GM12878 (cell line): ENCODE results near the gene ELAVL3. TPM values are rescaled to one million over a fixed set of nuclear protein-coding genes. Genes with fewer than 3 reads are reported as not detected.
A peak's percentile ranks its signal among the peaks of the same experiment; 100 is the strongest.

Experiments
- ATAC-seq: fragments of 200-7000 bp; cut with Tn5 transposase; 3 replicates; pipeline ENCODE4 v1.9.1; 2020; ENCODE audit warnings: mild to moderate bottlenecking, moderate library complexity
- BruUV-seq: library from RNA; stranded (reverse); fragments of 400-500 nt; replicated peaks from 2 replicates; lab custom pipeline; 2021; lab: Mats Ljungman, UMichigan
- CTCF ChIA-PET: fragments of 300-600 bp; sonication (Branson Sonifier 250); formaldehyde crosslinking; extraction: SDS; loops from one replicate; lab custom pipeline; 2021; ENCODE audit warnings: inconsistent platforms; lab: Yijun Ruan, JAX
- POLR2A ChIA-PET: fragments of 350-600 bp; formaldehyde crosslinking; extraction: SDS; loops from one replicate; lab custom pipeline; 2021; ENCODE audit warnings: inconsistent platforms; lab: Charles Lee
- RAD21 ChIA-PET: fragments of 300-600 bp; sonication (Branson Sonifier 250); formaldehyde crosslinking; loops from one replicate; lab custom pipeline; 2023; ENCODE audit warnings: antibody characterized with exemption; ENCODE audit not compliant: unreplicated experiment; lab: Charles Lee
- SMC1A ChIA-PET: fragments of 300-600 bp; sonication (Branson Sonifier 250); formaldehyde crosslinking; loops from one replicate; lab custom pipeline; 2023; ENCODE audit not compliant: unreplicated experiment, uncharacterized antibody; lab: Charles Lee
- DNase-seq: peaks from one replicate; pipeline ENCODE4 v3.0.0-alpha.2; 2011; ENCODE audit warnings: low read depth, low spot score
- FAIRE-seq: peaks from 3 replicates; lab custom pipeline; 2011; peaks lifted over from hg19 to GRCh38; lab: Jason Lieb, UNC
- H2AFZ ChIP-seq: 2 replicates; pipeline ENCODE4 v1.6.0; 2011; ENCODE audit warnings: low read depth, low read length, control low read depth; ENCODE audit not compliant: control insufficient read depth
- H3K27ac ChIP-seq: 2 replicates; pipeline ENCODE4 v1.5.1; 2011; ENCODE audit warnings: control low read depth; ENCODE audit not compliant: control insufficient read depth, insufficient read depth
- H3K27me3 ChIP-seq, 2 experiments: replicated peaks in 1 of 2; 2 replicates each; pipeline versions ENCODE4 v1.6.0 to v1.6.1; 2011; ENCODE audit warnings: low read length in 1 of 2; ENCODE audit not compliant: control insufficient read depth in 2 of 2, insufficient read depth in 2 of 2
- H3K36me3 ChIP-seq, 2 experiments: 2 replicates each; pipeline ENCODE4 v1.5.1; 2011; ENCODE audit warnings: low read length in 1 of 2; ENCODE audit not compliant: control insufficient read depth in 2 of 2, insufficient read depth in 2 of 2
- H3K4me1 ChIP-seq: 2 replicates; pipeline ENCODE4 v1.6.1; 2011; ENCODE audit warnings: mild to moderate bottlenecking, low read length, moderate library complexity, mixed read lengths; ENCODE audit not compliant: control insufficient read depth, insufficient read depth
- H3K4me2 ChIP-seq: 2 replicates; pipeline ENCODE4 v1.6.0; 2011; ENCODE audit warnings: control low read depth; ENCODE audit not compliant: control insufficient read depth, insufficient read depth
- H3K4me3 ChIP-seq: fragments of 200-600 bp; sonication (generic); 2 replicates; pipeline ENCODE4 v1.5.1; 2016
- H3K79me2 ChIP-seq: 2 replicates; pipeline ENCODE4 v1.6.0; 2011; ENCODE audit warnings: low read length; ENCODE audit not compliant: control insufficient read depth, insufficient read depth
- H3K9ac ChIP-seq: 2 replicates; pipeline ENCODE4 v1.8.0; 2011; ENCODE audit warnings: low read length, control low read depth, mixed read lengths; ENCODE audit not compliant: control insufficient read depth, insufficient read depth
- H3K9me3 ChIP-seq: replicated peaks from 3 replicates; pipeline ENCODE4 v1.5.1; 2011; ENCODE audit warnings: mild to moderate bottlenecking, low read length; ENCODE audit not compliant: control insufficient read depth, insufficient read depth
- H4K20me1 ChIP-seq: 2 replicates; pipeline ENCODE4 v1.6.0; 2011; ENCODE audit not compliant: control insufficient read depth, insufficient read depth
- CREM ChIP-seq: IDR thresholded peaks from 2 replicates; pipeline ENCODE4 v1.6.1; 2014; ENCODE audit warnings: antibody characterized with exemption, low read depth
- NFYB ChIP-seq: IDR thresholded peaks from 2 replicates; pipeline ENCODE4 v1.6.1; 2011; ENCODE audit warnings: low read depth, mild to moderate bottlenecking, low read length, improper control_type of control experiment, moderate library complexity; ENCODE audit not compliant: insufficient read depth
- ZNF384 ChIP-seq: IDR thresholded peaks from 2 replicates; pipeline ENCODE4 v1.6.1; 2012; ENCODE audit warnings: low read depth, mild to moderate bottlenecking, low read length, improper control_type of control experiment, borderline replicate concordance
- WGBS: methylation state at CpG from one replicate; pipeline ENCODE4 v1.1.6; 2016; ENCODE audit warnings: low lambda C conversion rate; ENCODE audit not compliant: insufficient replicate concordance, insufficient coverage; ENCODE audit errors: missing lambda C conversion rate; 5-methylcytosine and 5-hydroxymethylcytosine counted together
- in situ Hi-C: fragments of 300-500 bp; cut with MboI; formaldehyde crosslinking; loops from 9 replicates; pipeline ENCODE4 v1.14.3; 2018; ENCODE audit warnings: mixed read lengths
- intact Hi-C: fragments of 100-400 bp; cut with micrococcal nuclease; formaldehyde crosslinking; loops from one replicate; pipeline ENCODE4 v1.14.2; 2022; ENCODE audit not compliant: unreplicated experiment
- polyA plus RNA-seq, 11 experiments: library from polyadenylated mRNA; depleted of rRNA in 4 of 11; unstranded in 6 of 11; stranded (reverse) in 5 of 11; fragments of >200 nt; fragmentation: Nextera tagmentation in 4 of 11; fragmentation: Illumina TruSeq in 1 of 11; extraction: Ambion mirVana in 4 of 11; extraction: Trizol in 1 of 11; gene quantifications; 1 replicate in 1 of 11; 2 replicates in 10 of 11; pipeline versions ENCODE4 v1.2.1 to v1.2.3, GENCODE V29; 2011 to 2016; ENCODE audit warnings: inconsistent platforms in 2 of 11, missing spikeins in 2 of 11, low read depth in 1 of 11
- total RNA-seq, 4 experiments: library from RNA; depleted of rRNA in 3 of 4; stranded (reverse); fragments of >200 nt in 3 of 4; fragmentation: Illumina TruSeq in 1 of 4; extraction: Trizol in 1 of 4; gene quantifications; 2 replicates each; pipeline versions ENCODE4 v1.2.1 to v1.2.3, GENCODE V29; 2013 to 2021
- TF ChIP-seq, protein P1 (sequence below), 3 experiments: IDR thresholded peaks in 2 of 3; conservative IDR thresholded peaks in 1 of 3; 2 replicates each; pipeline ENCODE4 v1.5.1; 2011; ENCODE audit warnings: low read depth in 3 of 3, low read length in 3 of 3, mild to moderate bottlenecking in 3 of 3, control low read depth in 2 of 3, moderate library complexity in 2 of 3, inconsistent platforms in 1 of 3, mixed read lengths in 1 of 3; ENCODE audit not compliant: control insufficient read depth in 2 of 3, insufficient read depth in 1 of 3; ENCODE audit errors: extremely low read depth in 1 of 3

The ELAVL3 gene
- total and polyA plus RNA-seq, 10 of the 15 experiments (the other 5 are each of a cell fraction or from before 2014, with no cell fraction given), result under 0.01 to 0.05 (median 0.01) TPM; not detected in 7

DNA sequence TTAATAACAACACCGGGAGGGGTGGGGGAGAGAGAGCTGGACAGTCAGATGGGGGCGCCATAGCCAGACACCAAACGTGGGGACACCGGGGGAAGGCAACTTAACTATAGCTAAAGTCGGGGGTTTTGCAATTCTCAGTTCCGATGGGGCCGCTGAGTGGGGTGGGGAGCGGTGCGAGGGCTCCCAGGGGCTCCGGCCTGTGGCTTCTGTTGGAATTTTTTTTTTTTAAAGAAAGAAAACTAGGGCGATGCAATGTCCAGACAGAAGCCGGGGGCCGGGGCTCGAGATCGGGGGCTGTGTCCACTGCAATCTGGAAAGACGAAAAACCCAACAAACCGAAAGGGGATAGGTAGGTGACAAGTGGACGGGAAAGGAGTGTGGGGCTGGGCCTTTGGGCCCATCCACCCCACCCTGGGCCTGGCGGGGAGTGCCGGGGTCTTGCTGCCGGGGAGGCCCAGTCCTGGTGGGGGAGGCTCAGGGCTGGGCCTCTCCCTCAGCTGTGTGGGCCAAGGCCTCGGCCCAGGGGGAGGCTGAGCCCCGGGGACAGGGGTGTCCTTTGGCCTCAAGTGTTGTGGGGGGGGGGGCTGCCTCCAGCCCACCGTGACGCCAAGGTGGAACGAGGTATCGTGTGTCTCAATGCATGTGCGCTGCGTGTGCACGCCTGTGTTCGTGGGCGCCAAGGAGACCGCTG is 28.1 kb downstream of the ELAVL3 start:
- Histone ChIP-seq H3K9ac (no peak overlapping the region), H3K79me2 (no peaks in the 10 kb centered on the region), H3K4me2 (peak overlapping the region; percentile 17; the same call in 1 of the 2 replicates), H2AFZ (no peak overlapping the region), H3K9me3 (no peaks in the 10 kb centered on the region), H3K27me3 (no peaks in the 10 kb centered on the region), H3K4me3 (no peak overlapping the region; the same call in 1 of the 2 replicates), H3K36me3 (peaks cover 0 to 10% of the 10 kb centered on the region in 2 experiments; a peak in 2 of 4 replicates), H4K20me1 (no peaks in the 10 kb centered on the region), H3K27ac (no peak overlapping the region), H3K4me1 (0 out of 2 replicates have a peak, but pooled peaks cover 4% of the 10 kb centered on the region)
- ChIA-PET CTCF (interaction anchor here (0.6 to 1.8 kb wide), 15 partner anchors 9 to 210 kb away, joined by 3 to 14 read pairs (median 5); partner anchors contain the start of genes ODAD3, PRKCSH and SWSAP1), RAD21 (interaction anchor here (0.9 to 2.2 kb wide), 6 partner anchors 17 to 77 kb away, joined by 3 to 19 read pairs (median 5); partner anchors contain the start of genes EPOR and PRKCSH), SMC1A (interaction anchor here (0.8 to 1.6 kb wide), 5 partner anchors 29 to 78 kb away, joined by 3 to 7 read pairs (median 7); partner anchors contain the start of genes ECSIT and SWSAP1), POLR2A (interaction anchor here (0.7 to 1.7 kb wide), 8 partner anchors 9 to 565 kb away, joined by 3 to 9 read pairs (median 5); no protein-coding TSS in a partner anchor)
- no TSS peak for BruUV-seq
- FAIRE-seq, result no peak
- intact Hi-C loops, result no loop called here
- no peak for ATAC-seq
- WGBS, result 23% methylated on average over 30 of the region's 33 CpGs
- no peak for DNase-seq
- in situ Hi-C loops, result no loop called here
- TF ChIP-seq, protein P1, sequence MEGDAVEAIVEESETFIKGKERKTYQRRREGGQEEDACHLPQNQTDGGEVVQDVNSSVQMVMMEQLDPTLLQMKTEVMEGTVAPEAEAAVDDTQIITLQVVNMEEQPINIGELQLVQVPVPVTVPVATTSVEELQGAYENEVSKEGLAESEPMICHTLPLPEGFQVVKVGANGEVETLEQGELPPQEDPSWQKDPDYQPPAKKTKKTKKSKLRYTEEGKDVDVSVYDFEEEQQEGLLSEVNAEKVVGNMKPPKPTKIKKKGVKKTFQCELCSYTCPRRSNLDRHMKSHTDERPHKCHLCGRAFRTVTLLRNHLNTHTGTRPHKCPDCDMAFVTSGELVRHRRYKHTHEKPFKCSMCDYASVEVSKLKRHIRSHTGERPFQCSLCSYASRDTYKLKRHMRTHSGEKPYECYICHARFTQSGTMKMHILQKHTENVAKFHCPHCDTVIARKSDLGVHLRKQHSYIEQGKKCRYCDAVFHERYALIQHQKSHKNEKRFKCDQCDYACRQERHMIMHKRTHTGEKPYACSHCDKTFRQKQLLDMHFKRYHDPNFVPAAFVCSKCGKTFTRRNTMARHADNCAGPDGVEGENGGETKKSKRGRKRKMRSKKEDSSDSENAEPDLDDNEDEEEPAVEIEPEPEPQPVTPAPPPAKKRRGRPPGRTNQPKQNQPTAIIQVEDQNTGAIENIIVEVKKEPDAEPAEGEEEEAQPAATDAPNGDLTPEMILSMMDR (IDR thresholded peaks at IDR 0.05 in 2 of 3, conservative IDR thresholded peaks at IDR 0.05 in 1 of 3; ENCODE audit: control insufficient read depth in 2 of 3, extremely low read depth in 1 of 3, insufficient read depth in 1 of 3, low read depth in 3 of 3, low read length in 3 of 3), result peak in 1 of 3 experiments; percentile 12; a peak in 1 of 6 replicates
- TF ChIP-seq CREM (no peak), ZNF384 (no peak), NFYB (no peak)
